Vagina (tissue), 2 donors: ENCODE data around the gene KCNF1.

Source experiments
- CTCF ChIP-seq, 3 experiments: fragments of 450-650 bp in 2 of 3; fragments of 200-600 bp in 1 of 3; sonication (generic) in 1 of 3; IDR thresholded peaks; one replicate each; pipeline ENCODE4 v1.5.1; 2017 to 2019; ENCODE audit warnings: antibody characterized with exemption in 3 of 3, mild to moderate bottlenecking in 2 of 3, moderate library complexity in 2 of 3
- POLR2AphosphoS5 ChIP-seq, 2 donors: sonication (generic); formaldehyde crosslinking; IDR thresholded peaks; one replicate each; pipeline ENCODE4 v1.9.0; 2017; ENCODE audit warnings: antibody characterized with exemption in 2 of 2, mild to moderate bottlenecking in 2 of 2, low read depth in 1 of 2; ENCODE audit not compliant: insufficient read depth in 1 of 2

- TF ChIP-seq CTCF (IDR thresholded peaks at IDR 0.05) (no peak), POLR2AphosphoS5 (IDR thresholded peaks at IDR 0.05; ENCODE audit: insufficient read depth in 1 of 2, low read depth in 1 of 2) (no peak)
Observed at GRCh38 chr2:10948188-10948564, 36.4 kb downstream of the KCNF1 start.
